Upper lobe of left lung (tissue), 4 donors: ENCODE results near the gene PTPN18.

Experiments used
- CTCF ChIP-seq, 6 experiments: fragments of 450-650 bp in 4 of 6; fragments of 200-600 bp in 2 of 6; sonication (generic) in 2 of 6; IDR thresholded peaks; one replicate each; pipeline ENCODE4 v1.5.1; 2016 to 2019; ENCODE audit warnings: antibody characterized with exemption in 6 of 6
- POLR2A ChIP-seq, 4 donors: fragments of 450-650 bp; IDR thresholded peaks; one replicate each; pipeline ENCODE4 v1.5.1; 2016 to 2017; ENCODE audit warnings: antibody characterized with exemption in 4 of 4, mild to moderate bottlenecking in 2 of 4

DNA sequence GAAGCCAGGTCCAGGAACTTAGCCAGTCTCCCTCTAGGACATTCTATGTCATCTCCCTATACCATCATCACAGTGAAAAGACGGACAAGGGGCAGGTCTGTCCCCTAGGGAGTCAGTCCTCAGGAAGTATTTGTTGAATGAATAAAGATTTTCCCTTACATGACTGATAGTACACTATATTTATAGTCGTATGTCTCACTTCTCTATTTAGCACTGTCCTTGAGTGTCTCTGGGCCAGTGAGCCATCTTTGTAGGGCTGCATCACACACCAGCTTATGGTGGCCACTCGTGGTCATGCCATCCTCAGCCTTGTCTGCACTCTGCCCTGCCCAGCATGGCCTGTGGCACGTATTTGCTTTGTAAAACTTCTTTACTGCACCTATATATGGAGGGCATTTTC, 25.8 kb downstream of the PTPN18 start:
- TF ChIP-seq POLR2A (IDR thresholded peaks at IDR 0.05) (no peak), CTCF (IDR thresholded peaks at IDR 0.05) (no peak)
